MV-4-11 (cell line): Measurements from ENCODE around the gene LTB4R.
"Not testable (repeated sequence)": the region's sequence is repeated elsewhere in the genome, so short reads cannot be mapped to it uniquely, and the experiment has no call there.

Source experiments
- DNase-seq: peaks from one replicate; lab custom pipeline; 2025; lab: John Stamatoyannopoulos, UW

Gene LTB4R

DNA sequence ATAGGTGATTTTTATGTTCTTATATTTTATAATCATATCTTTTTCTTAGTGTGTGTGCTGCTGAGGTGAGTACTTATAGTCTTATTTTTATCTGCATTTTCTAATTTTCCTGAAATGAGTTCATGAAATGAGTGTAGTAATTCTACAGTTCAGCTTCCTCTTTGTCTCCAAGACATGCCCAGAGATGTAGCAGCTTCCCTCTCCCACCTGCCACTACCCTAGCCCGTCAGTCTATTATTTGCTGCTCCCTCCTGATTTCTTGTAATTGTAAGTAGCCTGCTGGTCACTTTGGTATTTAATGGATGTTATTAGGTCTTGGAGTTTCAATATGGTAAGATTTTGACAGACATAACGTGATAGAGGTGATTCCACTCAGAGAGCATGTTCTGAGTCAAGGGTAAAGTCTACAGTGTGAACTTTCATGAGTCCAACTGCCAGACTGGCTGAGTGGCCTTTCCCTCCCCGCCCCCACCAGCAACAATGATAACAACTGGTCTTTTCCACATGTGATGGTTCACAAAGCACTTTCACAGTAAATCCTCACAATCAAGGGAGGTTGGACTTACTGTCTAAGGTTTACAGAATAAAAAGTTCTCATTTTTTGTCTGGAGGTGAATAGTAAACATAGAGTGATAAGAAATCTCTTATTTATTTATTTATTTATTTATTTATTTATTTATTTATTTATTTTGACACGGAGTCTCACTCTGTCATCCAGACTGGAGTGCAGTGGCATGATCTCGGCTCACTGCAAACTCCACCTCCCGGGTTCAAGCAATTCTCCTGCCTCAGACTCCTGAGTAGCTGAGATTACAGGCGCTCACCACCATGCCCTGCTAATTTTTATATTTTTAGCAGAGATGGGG is 32.7 kb downstream of the LTB4R start:
- DNase-seq: peak; percentile 17

DNA sequence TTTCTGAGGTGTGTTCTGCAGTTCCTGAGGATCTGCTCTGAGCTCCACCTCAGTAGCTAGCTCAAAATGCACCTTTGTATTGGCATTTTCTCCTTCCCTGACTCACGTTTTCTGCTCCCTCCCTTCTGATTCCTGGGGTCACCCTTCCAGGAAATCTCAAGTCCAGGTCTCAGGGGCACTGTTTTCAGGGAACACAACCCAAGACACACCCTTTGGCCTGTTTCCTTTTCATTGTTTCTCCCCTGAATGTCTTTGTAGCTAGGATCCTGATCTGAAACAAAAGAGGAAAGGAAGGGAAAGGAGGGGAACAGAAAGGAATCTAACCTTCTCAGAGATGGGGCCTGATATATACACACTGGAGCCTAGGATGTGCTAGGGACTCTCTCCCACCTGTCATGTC is 35.8 kb downstream of the LTB4R start:
- DNase-seq: no peak

- DNase-seq: no peak
Observed at GRCh38 chr14:24348186-24348585, 36.9 kb downstream of the LTB4R start.

DNA sequence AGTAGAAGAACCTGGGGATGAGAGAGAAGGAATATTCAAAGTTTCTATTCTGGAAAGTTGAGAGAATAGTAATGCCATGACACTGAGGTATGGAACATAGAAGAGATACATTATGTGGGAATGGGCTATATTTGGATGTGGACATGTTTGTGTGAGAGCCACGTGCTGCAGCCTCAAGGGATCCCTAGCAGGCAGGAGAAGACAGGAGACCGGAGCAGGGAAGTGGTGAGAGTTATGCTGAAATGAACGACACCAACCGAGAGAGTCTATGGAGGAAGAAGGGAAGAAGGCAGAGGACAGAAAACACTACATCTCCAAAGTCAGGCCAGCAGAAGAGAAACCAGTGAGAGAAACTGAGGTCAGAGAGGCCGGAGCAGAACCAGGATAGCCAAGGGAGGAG is 38.4 kb downstream of the LTB4R start:
- no peak for DNase-seq

DNA sequence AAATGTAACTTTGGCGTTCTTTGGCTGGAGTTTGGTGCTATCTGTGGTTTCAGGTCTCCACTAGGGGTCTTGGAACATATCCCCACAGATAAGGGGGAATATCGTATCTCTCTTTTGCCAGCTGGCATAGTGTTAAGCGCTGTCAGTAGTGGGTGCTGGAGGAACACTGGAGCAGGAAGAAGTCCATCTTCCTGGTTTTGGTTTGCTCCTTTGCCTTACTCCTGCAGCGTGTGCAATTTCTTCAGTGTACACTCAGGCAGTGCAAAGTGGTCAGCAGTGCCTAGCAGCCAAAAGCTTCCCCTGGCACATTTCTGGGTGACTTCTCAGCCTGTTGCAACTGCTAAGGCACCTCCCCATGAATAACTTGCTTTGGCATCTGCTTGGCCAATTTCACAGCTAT is 40.2 kb downstream of the LTB4R start:
- peak; percentile 37 for DNase-seq

- no peak for DNase-seq
Observed at GRCh38 chr14:24353559-24354481, 42.5 kb downstream of the LTB4R start.

GRCh38 chr14:24354482-24354825 is 43.2 kb downstream of the LTB4R start:
- DNase-seq: not testable (repeated sequence)

GRCh38 chr14:24355009-24355408 is 43.7 kb downstream of the LTB4R start:
- DNase-seq: no peak

GRCh38 chr14:24356208-24356607 is 44.9 kb downstream of the LTB4R start:
- DNase-seq: no peak

- DNase-seq: no peak
Observed at GRCh38 chr14:24360281-24360680, 49.0 kb downstream of the LTB4R start.

DNA sequence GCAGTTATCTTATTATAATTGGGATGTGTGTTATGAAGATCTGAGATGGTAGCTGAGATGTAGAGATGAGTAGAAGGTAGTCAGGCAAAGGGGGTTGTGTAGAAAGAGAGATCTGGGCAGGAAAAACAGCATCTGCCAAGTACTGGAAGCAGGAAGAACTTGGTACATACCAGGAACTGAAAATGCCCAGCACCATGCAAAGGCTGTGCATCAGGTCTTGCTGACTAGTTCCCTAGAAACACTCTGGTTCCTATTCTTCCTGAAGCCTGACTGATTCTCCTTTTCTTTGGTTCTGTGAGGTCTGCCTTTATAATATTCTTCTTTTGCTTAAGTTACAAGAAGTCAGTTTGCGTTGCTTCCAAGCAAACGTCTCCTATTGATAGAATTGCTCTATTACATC is 50.0 kb downstream of the LTB4R start:
- DNase-seq: peak; percentile 56

GRCh38 chr14:24362241-24362960 is 51.1 kb downstream of the LTB4R start:
- DNase-seq: no peak

GRCh38 chr14:24363401-24363800 is 52.1 kb downstream of the LTB4R start:
- DNase-seq: no peak

DNA sequence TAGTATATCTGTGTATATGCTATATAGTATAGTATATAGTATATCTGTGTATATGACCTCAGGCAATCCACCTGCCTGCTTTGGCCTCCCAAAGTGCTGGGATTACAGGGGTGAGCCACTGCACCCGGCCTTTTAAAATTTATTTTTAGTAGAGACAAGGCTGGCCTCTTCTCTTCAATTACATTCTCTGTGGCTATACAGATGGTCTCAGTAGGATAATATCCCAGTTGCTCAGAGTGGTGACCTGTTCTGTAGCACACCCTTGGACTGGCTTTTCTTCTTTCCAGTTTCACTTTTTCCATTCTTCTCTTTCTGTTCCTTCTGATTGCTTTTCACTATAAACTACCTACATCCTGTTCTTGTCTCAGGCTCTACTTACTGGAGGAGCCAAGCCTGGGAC is 53.5 kb downstream of the LTB4R start:
- no peak for DNase-seq

- DNase-seq: peak; percentile 72
Observed at GRCh38 chr14:24365600-24366412, 54.5 kb downstream of the LTB4R start.

- DNase-seq: no peak
Observed at GRCh38 chr14:24366413-24366720, 55.1 kb downstream of the LTB4R start.

DNA sequence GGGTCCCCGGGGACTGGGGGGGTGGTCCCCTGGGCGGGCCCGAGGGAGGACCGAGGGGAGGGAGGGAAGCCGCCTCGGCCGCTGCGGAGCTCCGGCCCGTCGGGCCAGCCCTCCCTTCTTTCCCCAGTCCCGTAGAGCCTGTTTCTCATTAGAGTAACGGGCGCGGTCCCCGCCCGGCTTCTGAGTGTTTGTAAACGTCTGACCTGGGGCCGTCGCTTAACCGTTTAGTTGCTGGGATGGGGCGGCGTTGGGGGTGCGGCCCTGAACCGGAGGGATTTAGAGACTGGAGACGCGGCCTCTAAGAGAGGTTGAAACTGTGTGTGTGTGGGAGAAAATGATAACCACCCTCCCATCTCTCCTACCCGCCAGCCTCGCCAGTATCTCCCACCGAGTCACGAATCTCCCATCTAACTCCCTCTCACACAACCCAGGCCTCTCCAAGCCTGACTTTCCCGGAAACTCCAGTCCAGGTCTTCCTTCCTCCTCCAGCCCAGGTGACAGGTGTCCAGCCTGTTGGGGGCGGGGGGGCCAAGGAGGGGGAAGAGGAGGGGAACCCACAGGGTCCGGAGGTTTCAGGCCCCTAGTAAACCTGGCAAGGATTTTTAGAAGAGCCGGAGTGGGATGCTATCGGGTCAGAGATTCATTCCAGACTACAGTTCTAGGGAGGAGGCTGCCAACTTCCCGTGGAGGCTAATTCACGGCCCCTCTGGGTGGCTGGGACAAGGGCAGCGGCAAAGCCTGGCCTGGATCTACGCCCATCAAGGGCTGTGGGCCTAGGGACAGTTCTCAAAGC is 55.6 kb downstream of the LTB4R start:
- no peak for DNase-seq
